HG03575 (cell line): ENCODE data around the gene PP2D1.

Source experiments
- ATAC-seq: cut with Tn5 transposase; IDR thresholded peaks from one replicate; pipeline ENCODE4 v1.9.1; 2021; ENCODE audit not compliant: unreplicated experiment, insufficient number of reproducible peaks, low FRiP score; ENCODE audit errors: extremely low read depth

Gene PP2D1

DNA sequence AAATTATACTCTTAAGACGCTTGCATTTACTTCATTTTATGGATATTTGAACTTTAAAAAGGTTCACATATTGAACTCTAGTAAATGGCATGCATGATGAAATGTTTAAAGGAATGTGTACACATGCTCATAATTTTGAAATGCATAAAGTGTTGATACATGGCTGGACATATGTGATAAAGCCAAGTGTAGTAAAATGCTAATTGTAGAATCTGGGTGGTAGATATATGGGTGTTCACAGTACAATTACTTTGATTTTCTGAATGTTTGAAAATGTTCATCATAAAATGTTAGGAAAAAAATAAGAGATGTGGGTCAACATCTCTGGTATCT is 73.8 kb downstream of the PP2D1 start:
- ATAC-seq, result no peak

DNA sequence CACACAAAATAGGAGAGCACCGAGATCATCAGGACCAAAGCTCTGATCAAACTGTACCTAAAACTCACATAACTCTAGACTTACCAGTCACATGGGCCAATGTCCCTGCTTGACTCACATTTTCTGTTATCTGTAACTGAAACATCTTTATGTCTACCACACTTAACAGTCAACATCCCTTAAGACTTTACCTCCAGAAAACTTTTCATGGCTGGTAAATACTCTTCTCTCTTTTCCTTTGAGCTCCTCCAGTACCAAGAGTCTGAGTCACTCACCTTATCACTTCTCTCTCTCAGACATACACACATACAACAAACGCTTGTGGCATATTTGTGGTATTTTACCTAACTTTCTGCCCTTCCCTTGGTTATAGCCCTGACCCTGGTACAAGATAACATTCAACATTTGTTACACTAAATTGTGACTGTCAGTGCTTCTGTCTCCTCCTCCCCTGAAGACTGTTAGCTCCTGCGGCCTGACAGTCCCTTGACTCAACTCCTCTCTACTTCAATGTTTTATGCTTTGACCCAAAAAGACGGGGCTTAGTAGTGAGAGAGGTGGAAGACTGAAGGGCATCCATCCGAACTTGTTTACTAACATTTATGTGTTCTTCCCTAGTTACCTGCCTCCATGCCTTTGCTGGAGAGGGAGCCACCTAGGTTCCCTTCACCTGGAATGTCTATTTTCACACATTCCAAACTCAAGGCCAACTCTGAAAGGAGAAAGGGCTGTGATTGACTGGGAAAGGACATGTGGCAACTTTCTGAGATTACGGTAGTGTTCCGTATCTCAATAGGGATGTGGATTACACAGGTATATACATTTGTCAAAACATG is 74.4 kb downstream of the PP2D1 start:
- ATAC-seq, result no peak
